GM18861 (cell line): Measurements from ENCODE around the gene KCNMA1.

Source experiments
- ATAC-seq: cut with Tn5 transposase; IDR thresholded peaks from one replicate; pipeline ENCODE4 v1.9.1; 2021; ENCODE audit not compliant: unreplicated experiment

Gene KCNMA1

GRCh38 chr10:76983624-76984023 lies 654.0 kb downstream of the KCNMA1 start:
- no peak for ATAC-seq

- ATAC-seq = no peak
Observed at GRCh38 chr10:76982671-76983070, 654.9 kb downstream of the KCNMA1 start.

GRCh38 chr10:76981251-76981650 lies 656.4 kb downstream of the KCNMA1 start:
- ATAC-seq = no peak

GRCh38 chr10:76977901-76978300 lies 659.7 kb downstream of the KCNMA1 start:
- no peak for ATAC-seq

GRCh38 chr10:76977046-76977445 lies 660.6 kb downstream of the KCNMA1 start:
- no peak for ATAC-seq

GRCh38 chr10:76976142-76976541 lies 661.5 kb downstream of the KCNMA1 start:
- no peak for ATAC-seq

- no peak for ATAC-seq
Observed at GRCh38 chr10:76975126-76975525, 662.5 kb downstream of the KCNMA1 start.

- no peak for ATAC-seq
Observed at GRCh38 chr10:76974017-76974691, 663.5 kb downstream of the KCNMA1 start.

- no peak for ATAC-seq
Observed at GRCh38 chr10:76973091-76974016, 664.3 kb downstream of the KCNMA1 start.

GRCh38 chr10:76972541-76972940 lies 665.1 kb downstream of the KCNMA1 start:
- ATAC-seq = no peak

GRCh38 chr10:76971547-76972170 lies 665.9 kb downstream of the KCNMA1 start:
- ATAC-seq = no peak

- no peak for ATAC-seq
Observed at GRCh38 chr10:76970711-76971519, 666.7 kb downstream of the KCNMA1 start.

- no peak for ATAC-seq
Observed at GRCh38 chr10:76969366-76969948, 668.2 kb downstream of the KCNMA1 start.

GRCh38 chr10:76968483-76968882 lies 669.1 kb downstream of the KCNMA1 start:
- ATAC-seq = no peak

- ATAC-seq = no peak
Observed at GRCh38 chr10:76962851-76963250, 674.8 kb downstream of the KCNMA1 start.

- no peak for ATAC-seq
Observed at GRCh38 chr10:76961841-76962240, 675.8 kb downstream of the KCNMA1 start.

- ATAC-seq = no peak
Observed at GRCh38 chr10:76959111-76959510, 678.5 kb downstream of the KCNMA1 start.

GRCh38 chr10:76954838-76955237 lies 682.8 kb downstream of the KCNMA1 start:
- ATAC-seq = no peak

GRCh38 chr10:76950354-76950753 lies 687.3 kb downstream of the KCNMA1 start:
- ATAC-seq = no peak

GRCh38 chr10:76946270-76946669 lies 691.3 kb downstream of the KCNMA1 start:
- no peak for ATAC-seq

- no peak for ATAC-seq
Observed at GRCh38 chr10:76945166-76945565, 692.4 kb downstream of the KCNMA1 start.
